Activated CD4-positive, alpha-beta T cell treated with anti-CD3 and anti-CD28 coated beads for 36 hours (primary cell): Measurements from ENCODE around the gene TNIK. TPM values are rescaled to one million over a fixed set of nuclear protein-coding genes. Genes with fewer than 3 reads are reported as not detected.

Experiments
- microRNA-seq: library from miRNA; unstranded; fragments of <30 nt; microRNA quantifications from one replicate; pipeline ENCODE4 v1.2.0, GENCODE V29; 2021; ENCODE audit warnings: borderline replicate concordance
- total RNA-seq, 2 experiments: library from RNA; stranded (reverse); gene quantifications; one replicate each; pipeline ENCODE4 v1.2.3, GENCODE V29; 2021

The TNIK gene
- total RNA-seq, 2 experiments from 2014 or later = 28.8 to 34.2 TPM

Small RNA genes lying within 50 kb of the gene (microRNA-seq; reads per million reads assigned to microRNA genes)
- gene MIR569 = not detected
